HG02610 (cell line): ENCODE data around the gene ACACA.
"Not testable (repeated sequence)": the region's sequence is repeated elsewhere in the genome, so short reads cannot be mapped to it uniquely, and the experiment has no call there.

ENCODE experiments used
- ATAC-seq: cut with Tn5 transposase; IDR thresholded peaks from one replicate; pipeline ENCODE4 v1.9.1; 2021; ENCODE audit warnings: mild to moderate bottlenecking, moderate library complexity; ENCODE audit not compliant: unreplicated experiment

The ACACA gene

GRCh38 chr17:37188157-37188556 lies 218.5 kb downstream of the ACACA start:
- no peak for ATAC-seq

- no peak for ATAC-seq
These were observed 219.4 kb downstream of the ACACA start for GRCh38 chr17:37187262-37187661.

- ATAC-seq: no peak
These were observed 223.7 kb downstream of the ACACA start for GRCh38 chr17:37182786-37183465.

GRCh38 chr17:37180376-37180775 lies 226.3 kb downstream of the ACACA start:
- no peak for ATAC-seq

- no peak for ATAC-seq
These were observed 226.7 kb downstream of the ACACA start for GRCh38 chr17:37179893-37180292.

GRCh38 chr17:37177254-37177870 lies 229.3 kb downstream of the ACACA start:
- no peak for ATAC-seq

GRCh38 chr17:37176723-37177122 lies 229.9 kb downstream of the ACACA start:
- ATAC-seq: no peak

- ATAC-seq: no peak
These were observed 232.4 kb downstream of the ACACA start for GRCh38 chr17:37174205-37174604.

- no peak for ATAC-seq
These were observed 235.7 kb downstream of the ACACA start for GRCh38 chr17:37170881-37171425.

- no peak for ATAC-seq
These were observed 237.8 kb downstream of the ACACA start for GRCh38 chr17:37168731-37169353.

- no peak for ATAC-seq
These were observed 238.9 kb downstream of the ACACA start for GRCh38 chr17:37167756-37168155.

GRCh38 chr17:37164057-37164456 lies 242.6 kb downstream of the ACACA start:
- ATAC-seq: no peak

- ATAC-seq: no peak
These were observed 243.8 kb downstream of the ACACA start for GRCh38 chr17:37162800-37163199.

- ATAC-seq: no peak
These were observed 245.7 kb downstream of the ACACA start for GRCh38 chr17:37160944-37161343.

- no peak for ATAC-seq
These were observed 248.3 kb downstream of the ACACA start for GRCh38 chr17:37158290-37158689.

GRCh38 chr17:37148156-37148555 lies 258.5 kb downstream of the ACACA start:
- ATAC-seq: no peak

GRCh38 chr17:37147301-37147812 lies 259.3 kb downstream of the ACACA start:
- no peak for ATAC-seq

GRCh38 chr17:37146086-37147064 lies 260.3 kb downstream of the ACACA start:
- ATAC-seq: no peak

GRCh38 chr17:37144075-37144701 lies 262.4 kb downstream of the ACACA start:
- no peak for ATAC-seq

GRCh38 chr17:37143558-37143957 lies 263.1 kb downstream of the ACACA start:
- ATAC-seq: not testable (repeated sequence)
